T-helper 1 cell (primary cell): ENCODE results near the gene SLC1A6.
"Not testable (repeated sequence)": the region's sequence is repeated elsewhere in the genome, so short reads cannot be mapped to it uniquely, and the experiment has no call there.

Experiments
- DNase-seq, 5 donors: peaks; one replicate each; pipeline ENCODE4 v3.0.0-alpha.2; 2012 to 2020
- total RNA-seq, 4 donors: gene quantifications; one replicate each; lab custom pipeline; 2026; lab: John Stamatoyannopoulos, UW

The SLC1A6 gene
- 0 to 0.12 (median 0) reads per million in 4 donors for total RNA-seq

DNA sequence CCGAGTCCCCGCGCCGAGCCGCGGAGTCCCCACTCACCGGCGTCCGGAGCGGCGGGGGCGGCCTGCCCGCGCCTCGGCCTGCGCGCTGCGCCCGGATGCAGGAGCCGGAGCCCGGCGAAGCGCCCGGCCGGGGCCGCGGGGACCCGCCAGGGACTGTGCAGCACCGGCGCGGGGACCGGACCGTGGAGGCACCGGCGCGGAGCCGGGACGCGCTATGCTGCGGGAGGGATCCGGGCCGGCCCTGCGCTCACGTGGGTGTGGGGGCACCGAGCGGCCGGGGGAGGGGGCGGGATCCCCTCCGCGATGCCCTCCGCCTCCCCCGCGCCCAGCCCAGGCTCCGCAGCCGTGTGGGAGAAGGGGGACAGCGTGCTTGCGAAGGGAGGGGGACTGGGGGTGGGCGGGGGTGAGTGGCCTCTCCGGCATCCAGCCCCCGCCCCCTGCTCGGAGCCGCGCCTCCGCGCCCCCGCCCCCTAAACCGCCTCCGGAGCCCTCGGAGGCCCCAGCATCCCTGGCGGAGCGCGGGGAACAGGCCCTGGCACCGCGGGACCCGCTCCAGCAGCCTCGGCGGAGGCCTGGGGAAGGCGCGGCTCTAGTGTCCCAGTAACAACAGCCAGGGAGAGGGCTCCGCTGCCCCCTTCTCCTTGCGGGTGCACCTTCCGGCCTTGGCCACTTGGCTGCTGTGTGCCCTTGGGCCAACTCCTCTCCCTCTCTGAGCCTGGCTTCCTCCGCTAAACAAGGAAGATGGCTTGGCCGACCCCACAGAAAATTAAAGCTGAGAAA is at the start of gene SLC1A6:
Gene SLC1A6 (minus strand): TSS at position 389 of the 780 bp plus-strand sequence. CDS start 6,954 bp downstream, outside the sequence.
- DNase-seq = no peak

DNA sequence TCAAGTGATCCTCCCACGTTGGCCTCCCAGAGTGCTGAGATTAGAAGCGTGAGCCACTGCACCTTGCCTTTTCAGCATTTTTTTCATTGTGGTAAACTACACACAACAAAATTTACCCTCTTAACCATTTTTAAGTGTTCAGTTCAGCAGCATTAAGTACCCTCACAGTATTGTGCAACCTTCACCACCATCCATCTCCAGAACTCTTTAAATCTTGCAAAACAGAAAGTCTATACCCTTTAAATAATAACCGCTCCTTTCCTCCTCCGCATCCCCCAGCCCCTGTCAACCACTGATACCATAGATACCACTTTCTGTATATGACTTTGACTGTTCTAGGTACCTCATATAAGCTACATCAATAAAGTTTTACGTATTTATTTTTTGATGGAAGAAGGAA is 48.8 kb upstream of the SLC1A6 start:
- no peak for DNase-seq

DNA sequence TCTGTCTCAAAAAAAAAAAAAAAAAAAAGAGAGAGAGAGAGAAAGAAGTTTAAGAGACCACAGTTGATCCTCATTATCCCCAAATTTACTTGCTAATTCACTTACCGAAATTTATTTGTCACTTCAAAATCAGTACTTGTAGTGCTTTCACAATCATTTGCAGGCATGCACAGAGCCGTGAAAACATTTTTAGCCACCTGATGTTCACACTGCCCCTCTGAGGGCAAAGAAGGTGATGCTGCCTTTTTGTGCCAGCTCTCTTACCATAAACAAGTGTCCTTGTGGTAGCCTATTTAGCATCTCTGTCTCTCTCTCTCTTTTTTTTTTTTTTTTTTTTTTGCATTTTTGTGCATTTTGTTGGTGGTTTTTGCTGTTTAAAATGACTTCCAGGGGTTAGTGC is 45.6 kb upstream of the SLC1A6 start:
- no peak for DNase-seq

DNA sequence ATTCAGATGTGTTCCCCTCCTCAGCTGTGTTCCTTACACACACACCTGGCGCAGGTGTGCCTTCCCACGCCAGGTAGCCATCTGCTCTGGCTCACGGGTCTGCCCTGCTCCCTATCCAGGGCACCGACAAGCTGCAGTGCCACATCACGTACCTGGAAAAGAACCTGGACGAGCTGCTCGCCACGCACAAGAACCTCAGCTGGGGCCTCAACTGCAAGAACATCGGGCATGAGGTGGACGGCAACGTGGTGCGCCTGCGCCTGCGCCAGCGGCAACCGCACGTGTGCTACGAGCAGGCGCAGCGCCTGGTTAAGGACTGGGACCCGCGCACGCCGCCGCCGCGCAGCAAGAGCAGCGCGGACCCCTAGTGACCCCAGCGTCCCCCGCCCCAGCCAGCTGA is 43.1 kb upstream of the SLC1A6 start:
- DNase-seq = no peak

DNA sequence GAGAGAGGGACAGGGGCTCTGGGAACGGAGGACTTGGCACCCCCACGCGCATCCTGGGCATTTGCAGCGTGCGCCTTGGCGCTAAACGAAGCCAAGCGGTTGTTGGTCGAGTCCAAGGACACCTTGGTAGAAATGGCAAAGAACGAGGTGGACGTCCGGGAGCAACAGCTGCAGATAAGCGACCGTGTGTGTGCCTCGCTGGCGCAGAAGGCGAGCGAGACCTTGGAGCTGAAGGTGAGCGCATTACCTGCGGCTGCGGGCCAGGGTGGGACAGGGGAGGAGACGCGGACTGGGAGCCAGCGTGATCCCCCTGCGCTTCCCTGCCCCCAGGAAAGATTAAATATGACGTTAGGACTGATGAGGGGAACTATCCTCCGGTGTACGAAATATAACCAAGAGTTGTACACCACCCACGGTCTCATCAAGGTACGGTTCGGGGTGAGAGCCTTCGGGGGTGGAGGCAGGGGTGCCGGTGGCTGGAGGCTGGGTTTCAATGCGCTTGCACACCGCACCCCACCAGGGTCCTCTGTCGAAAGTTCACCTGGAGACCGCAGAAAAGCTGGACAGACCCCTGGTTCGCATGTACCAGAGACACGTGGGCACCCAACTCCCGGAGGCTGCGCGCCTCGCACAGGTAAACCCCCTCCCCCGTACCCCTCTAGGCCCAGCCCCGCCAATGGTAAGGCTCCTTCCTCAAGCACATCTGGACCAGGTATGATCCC is 41.8 kb upstream of the SLC1A6 start:
- no peak for DNase-seq

DNA sequence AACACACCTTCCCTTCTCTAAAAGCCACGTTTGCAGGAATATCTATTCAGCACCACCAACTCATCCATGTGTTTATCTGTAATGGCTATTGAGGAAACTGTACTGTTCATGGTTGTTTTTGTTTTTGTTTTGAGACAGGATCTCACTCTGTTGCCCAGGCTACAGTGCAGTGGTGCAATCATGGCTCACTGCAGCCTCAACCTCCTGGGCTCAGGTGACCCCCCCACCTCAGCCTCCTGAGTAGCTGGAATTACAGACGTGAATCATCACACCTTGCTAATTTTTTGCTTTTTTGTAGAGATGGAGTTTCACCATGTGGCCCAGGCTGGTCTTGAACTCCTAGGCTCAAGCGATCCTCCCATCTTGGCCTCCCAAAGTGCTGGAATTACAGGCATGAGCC is 39.2 kb upstream of the SLC1A6 start:
- DNase-seq = not testable (repeated sequence)

DNA sequence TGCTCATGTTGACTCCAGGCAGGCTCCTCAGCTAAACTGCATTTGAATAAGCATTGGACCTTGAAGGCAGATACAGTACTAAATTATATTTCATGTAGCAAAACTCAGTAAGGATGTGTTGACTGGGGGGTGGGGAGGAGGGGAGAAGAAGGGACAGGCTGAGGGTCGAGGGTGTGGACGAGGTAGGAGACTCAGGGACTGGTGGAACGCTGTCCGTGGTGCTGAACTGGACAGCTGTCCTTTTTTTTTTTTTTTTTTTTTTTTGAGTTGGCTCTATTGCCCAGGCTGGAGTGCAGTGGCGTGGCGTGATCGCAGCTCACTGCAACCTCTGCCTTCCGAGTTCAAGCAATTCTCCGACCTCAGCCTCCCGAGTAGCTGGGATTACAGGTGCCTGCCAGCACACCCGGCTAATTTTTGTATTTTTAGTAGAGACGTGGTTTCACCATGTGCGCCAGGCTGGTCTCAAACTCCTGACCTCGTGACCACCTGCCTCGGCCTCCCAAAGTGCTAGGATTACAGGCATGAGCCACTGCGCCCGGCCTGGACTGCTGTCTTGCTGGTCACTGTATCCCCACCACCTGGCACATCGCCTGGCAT is 36.4 kb upstream of the SLC1A6 start:
- DNase-seq = no peak

DNA sequence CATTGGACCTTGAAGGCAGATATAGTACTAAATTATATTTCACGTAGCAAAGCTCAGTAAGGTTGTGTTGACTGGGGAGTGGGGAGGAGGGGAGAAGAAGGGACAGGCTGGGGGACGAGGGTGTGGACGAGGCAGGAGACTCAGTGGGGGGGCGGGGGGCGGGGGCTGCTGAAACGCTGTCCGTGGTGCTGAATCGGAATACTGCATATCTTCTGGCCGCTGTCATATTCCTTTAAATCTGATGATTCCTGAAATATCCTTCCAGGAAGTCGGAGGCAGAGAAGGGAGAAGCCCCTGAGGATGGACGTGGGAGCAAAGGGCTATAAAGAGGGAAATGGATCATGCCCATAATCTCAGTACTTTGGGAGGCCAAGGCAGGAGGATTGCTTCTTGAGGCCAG is 34.9 kb upstream of the SLC1A6 start:
- DNase-seq = no peak

DNA sequence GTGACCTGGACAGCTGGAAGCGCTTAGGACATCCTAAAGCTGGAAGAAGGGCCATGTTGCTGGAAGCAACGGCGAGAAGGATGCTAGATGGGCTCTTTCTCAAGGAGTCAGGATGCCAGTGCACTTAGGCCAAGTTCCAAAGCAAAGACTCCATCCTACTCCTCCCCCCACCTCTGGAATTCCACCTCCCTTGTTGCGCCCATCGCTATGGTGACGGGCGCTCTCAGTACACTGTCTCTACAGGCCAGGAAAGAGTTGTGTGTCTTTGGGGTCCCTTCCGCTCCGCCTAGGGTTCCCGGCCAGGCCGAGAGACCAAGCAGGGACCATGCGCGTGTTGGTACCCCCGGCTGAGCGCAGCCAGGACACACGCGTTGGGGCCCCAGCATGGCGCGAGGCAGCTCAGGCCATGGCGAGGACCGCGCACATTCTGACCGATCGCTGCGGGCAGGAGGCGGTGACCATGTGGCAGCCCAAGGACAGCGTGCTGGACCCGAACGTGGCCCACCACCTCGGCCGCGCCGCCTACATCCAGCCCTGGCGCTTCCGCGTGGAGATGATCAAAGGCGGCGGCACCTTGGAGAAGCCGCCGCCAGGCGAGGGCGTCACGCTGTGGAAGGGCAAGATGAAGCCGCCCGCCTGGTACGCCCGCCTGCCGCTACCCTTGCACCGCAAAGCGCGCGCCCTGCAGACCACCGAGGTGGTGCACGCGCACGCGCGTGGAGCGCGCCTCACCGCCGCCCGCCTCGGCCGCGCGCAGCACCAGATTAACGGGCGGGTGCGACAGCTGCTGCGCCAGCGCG is 31.0 kb upstream of the SLC1A6 start:
- no peak for DNase-seq

DNA sequence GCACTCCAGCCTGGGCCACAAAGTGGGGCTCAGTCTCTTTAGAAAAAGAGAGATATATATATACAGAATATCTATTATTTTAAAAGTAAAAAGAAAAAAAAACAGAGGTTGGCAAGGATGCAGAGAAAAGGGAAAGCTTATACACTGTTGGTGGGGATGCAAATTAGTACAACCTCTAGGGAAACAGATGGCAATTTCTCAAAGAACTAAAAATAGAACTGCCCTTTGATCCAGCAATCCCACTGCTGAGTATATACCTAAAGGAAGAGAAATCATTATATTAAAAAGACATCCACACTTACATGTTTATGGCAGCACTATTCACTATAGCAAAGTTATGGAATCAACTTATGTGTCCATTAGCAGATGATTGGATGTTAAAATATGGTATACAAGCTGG is 28.6 kb upstream of the SLC1A6 start:
- DNase-seq = no peak

DNA sequence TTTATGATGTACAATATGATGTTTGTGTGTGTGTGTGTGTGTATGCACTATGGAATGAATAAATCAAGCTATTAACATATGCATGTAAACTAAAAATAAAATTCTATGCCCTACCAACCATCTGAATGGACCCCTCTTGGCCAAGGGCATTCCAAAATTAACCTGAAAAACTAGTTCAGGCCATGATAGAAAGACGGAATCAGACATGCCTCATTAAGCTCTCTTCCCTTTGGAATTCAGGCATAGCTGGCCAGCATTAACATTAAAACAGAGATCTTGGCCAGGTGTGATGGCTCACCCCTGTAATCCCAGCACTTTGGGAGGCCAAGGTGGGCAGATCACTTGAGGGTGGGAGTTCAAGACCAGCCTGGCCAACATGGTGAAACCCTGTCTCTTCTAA is 18.3 kb upstream of the SLC1A6 start:
- no peak for DNase-seq

DNA sequence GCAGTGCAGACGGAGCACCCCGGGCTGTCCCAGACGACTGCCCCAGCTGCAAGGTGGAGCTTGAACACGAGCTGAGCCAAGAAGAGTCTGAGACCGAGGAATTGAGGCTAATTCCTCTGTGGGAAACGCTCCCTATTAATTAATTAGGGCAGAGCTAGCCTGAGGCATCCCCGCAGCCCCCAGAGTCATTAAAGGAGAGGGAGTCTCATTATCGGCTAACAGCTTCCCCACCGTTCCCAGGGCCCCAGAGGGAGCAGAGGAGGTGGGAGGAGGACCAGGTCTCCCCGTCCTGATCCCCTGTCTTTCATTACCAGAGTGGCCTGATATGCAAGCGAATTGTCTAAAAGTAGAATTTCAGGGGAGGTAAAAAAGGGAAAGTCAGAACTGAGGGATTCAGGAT is 13.1 kb upstream of the SLC1A6 start:
- no peak for DNase-seq

DNA sequence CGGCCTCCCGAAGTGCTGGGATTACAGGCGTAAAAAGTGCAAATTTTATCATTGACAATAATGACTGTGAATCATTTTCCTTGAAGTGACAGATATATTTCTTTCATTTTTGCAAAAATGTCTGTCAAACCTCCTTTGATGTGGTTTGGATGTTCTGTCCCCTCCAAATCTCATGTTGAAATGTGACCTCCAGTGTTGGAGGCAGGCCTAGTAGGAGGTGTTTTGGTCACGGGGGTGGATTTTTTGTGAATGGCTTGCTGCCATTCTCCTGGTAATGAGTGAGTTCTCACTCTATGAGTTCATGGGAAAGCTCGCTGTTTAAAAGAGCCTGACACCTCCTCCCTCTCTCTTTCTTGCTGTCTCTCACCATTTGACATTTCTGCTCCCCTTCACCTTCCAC is 5.5 kb upstream of the SLC1A6 start:
- no peak for DNase-seq

DNA sequence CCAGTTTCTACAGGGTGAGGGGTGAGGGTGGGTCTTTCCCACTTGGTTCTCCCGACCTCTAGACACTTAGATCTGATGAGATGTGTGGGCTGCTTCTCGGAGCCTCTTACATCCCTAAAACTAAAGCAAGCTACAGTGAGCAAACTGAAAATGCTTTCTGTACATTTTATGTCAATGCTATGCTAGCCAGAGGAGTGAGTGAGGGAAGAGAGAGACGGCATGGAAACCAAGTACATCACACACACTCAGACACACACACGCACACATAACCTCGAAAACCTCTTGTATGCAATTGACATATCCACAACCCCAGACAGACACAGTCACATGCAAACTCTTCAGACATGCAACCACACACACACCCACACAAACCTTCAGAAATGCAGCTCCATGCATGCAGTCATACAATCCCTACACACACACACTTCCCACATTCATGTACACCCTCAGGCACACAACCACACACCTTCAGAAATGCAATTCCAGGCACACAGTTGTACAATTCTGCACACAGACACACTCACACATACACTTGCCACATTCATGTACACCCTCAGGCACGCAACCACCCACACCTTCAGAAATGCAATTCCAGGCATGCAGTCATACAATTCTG is 1.4 kb downstream of the SLC1A6 start:
- no peak for DNase-seq

DNA sequence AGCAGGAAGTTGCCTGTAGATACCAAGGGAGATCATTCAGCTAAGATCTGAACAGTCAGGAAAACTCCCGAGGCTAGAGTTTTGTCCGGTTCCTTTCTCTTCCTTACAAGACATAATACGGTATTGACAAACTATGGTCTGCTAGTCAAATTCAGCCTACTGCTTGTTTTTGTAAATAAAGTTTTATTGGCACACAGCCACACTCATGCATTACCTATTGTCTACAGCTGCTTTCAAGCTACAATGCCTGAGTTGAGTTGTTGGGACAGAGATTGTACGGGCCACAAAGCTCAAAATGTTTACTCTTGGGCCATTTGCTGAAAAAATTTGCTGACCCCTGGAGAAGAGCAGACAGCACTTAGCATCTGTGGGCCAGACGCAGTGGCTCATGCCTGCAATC is 2.5 kb downstream of the SLC1A6 start:
- no peak for DNase-seq

DNA sequence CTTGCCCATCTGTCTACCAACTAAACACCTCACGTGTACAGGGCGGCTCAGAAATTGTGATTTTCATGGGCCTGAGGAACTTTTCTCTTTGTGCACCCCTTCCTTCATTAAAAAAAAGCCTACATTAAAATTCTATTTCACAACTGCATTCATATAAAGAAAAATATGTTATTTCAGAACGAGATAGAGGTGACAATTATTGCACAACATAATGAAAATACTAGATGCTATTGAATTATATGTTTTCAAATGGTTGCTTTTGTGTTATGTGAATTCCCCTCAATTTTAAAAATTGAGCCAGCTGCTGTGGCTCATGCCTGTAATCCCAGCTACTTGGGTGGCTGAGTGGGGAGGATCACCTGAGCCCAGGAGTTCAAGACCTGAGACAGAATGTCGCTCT is 5.2 kb downstream of the SLC1A6 start:
- DNase-seq = no peak

DNA sequence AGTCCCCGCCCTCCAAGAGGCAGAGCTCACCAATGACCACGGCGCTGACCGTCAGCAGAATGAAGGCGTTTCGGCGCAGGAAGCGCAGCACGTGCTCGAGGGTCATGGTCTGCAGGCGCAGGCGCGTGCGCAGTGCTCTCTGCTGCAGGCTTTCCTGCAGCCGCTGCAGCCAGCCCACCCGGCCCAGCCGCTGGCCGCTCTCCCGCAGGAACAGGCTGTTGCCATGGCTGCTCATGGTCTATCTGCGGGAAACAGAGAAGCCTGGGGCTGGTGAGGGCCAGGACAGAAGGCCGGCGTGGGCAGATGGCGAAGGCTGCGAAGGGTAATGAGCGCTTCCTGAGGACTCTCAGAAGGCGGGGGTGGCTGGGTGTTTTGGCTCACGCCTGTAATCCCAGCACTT is 7.0 kb downstream of the SLC1A6 start:
- no peak for DNase-seq

DNA sequence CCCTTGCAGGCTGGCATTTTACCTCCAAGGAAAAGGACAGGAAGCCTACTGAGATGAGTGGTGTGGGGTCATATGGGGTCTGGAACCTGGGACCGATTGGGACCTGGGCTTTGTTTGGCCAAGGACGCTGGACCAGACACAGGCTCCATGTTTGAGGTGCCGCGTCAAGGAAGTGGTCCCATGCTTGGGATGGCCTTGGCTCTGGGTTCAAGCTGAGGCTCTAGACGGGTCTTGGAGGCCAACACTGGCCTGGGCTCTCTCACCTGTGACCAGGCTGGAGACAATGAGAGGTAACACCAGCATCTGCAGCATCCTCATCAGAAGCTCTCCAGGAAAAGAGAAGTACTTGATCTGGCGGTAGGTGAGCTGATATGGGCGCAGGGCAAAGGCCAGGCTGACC is 8.2 kb downstream of the SLC1A6 start:
- no peak for DNase-seq

DNA sequence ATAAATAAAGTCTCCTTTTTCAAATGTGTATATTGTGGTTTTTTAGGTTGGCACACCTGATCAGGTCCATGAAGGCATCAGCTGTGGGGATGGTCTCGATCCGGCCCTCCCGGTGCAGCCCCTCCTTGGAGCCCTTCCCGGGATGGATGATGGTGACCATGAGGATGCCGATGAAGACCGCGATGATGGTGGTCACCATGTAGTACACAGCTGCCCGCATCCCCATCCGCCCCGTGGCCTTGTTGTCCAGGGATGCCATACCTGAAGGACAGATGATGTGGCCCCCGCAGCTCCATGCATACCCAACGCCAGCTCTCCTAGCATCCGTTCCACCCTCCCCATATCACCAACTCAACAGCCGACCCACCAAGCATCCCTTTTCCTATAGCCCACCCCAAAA is 11.4 kb downstream of the SLC1A6 start:
- DNase-seq = no peak

DNA sequence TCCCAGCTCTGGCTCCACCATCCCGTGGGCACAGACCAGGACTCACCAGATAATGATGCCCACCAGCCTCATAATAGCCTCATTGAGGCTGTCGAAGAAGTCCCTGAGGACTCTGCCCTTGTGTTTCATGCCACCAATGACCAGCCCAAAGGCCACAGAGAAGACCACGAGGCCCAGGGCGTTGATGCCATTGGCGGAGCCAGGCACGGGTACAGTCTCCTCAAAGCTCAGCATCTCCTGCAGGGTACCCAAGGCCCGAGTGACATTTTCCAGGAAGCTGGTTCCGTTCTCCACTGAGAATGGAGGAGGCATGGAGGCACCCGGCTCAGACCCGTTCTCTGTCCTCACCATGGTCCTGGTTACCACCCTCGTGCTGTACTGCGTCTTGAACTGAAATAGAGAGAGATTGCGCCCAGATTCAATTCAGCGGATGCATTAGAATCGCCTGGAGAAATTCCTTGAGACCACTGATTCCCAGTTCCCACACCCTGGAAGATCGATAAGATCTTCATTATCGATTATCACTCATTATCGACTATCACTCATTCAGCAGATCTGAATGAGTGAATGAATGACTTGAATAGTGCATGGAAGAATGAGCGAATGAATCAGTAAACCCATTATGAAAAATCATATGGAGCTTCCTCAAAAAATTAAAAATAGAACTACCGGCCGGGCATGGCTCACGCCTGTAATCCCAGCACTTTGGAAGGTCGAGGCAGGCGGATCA is 17.5 kb downstream of the SLC1A6 start:
- no peak for DNase-seq

DNA sequence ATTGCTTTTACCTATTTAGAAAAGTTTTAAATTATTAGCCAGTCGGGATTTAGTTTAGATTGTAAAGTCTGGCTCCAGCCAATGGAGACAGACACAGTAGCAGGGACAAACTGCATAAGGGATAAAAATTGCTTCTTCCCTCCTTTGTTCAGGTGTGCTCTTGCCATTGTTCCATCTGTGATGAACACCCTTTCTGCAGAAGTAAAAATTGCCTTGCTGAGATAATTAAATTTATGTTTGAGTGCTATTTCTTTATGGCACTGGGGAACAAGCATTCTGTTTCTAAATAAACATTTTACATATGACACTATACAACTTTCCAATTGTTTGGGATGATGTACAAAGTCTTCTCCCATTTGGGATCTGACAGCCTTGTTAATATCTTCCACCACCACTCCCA is 20.4 kb downstream of the SLC1A6 start:
- no peak for DNase-seq

DNA sequence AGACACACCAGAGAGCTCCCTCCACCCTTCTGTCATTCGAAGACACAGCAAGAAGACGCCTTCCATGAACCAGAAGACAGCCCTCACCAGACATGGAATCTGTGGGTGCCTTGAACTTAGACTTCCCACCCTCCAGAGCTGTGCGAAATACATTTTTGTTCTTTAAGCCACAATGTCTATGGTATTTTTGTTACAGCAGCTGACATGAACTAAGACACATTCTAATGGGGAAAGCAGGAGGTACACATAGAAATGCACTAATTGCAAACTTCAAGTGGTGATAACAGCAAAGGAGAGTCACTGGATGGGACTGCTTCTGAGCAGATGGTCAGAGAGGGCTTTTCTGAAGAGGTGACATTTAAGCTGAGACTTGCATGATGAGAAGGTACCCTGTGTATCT is 22.2 kb downstream of the SLC1A6 start:
- DNase-seq = no peak
